ENCODE measurements around the gene PERP. TPM values are rescaled to one million over a fixed set of nuclear protein-coding genes. Genes with fewer than 3 reads are reported as not detected.

The PERP gene
- total and polyA plus RNA-seq, 2 donors (not counting 1 experiment from before 2014, with no cell fraction given) = 39.3 to 85.4 TPM

DNA sequence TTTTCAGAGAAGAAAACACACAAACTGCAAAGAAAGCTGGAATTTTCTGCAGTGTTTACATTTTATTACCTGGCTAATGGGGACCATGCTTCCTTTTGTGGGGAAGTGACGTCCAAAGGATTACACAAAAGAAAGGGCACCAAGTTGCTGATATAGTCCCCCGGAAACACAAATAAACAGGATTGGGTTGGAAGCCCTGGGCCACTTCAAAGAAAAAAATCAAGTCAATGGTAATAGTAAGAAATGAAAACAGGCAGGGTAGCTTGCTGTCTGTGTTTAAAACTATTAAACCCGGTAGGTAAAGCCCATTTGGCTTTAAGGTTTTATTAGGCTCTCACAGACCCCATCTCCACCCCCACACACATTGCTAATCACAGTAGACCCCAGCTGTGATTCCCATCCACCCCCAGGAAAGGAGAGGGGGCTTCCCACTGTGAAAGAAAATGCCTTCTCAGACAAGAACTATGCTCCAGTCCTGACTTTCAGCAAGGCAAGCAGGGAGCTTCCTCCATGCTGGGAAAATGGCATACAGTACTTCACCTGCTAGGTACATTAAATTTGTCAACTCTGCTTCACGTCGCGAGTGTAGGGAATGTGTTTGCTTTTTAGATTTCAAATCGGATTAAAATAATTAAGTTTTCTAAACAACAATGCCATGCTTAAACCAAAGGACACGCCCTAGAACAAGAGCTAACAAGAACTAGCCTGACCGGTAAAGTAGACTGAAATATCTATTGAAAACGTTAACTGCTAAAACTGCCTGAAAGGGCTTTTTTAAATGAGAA is 1.1 kb downstream of the PERP start:
- H3K4me2 ChIP-seq (ENCODE audit: extremely low read depth, insufficient read depth, low read length) = peak overlapping the region; percentile 79
- H3K9me3 ChIP-seq (ENCODE audit: control insufficient read depth, insufficient read depth, low read depth, low read length) = no peaks in the 10 kb centered on the region
- peak in 1 of 2 donors; percentile 14 for DNase-seq (ENCODE audit: low read depth in 2 of 2)
- peak overlapping the region; percentile 83 for H3K9ac ChIP-seq (ENCODE audit: insufficient read depth, low read length)
- H3K4me3 ChIP-seq (replicated peaks in 1 of 4; ENCODE audit: control extremely low read depth in 1 of 4, insufficient read depth in 1 of 4, low read depth in 3 of 4, low read length in 4 of 4) = peak overlapping the region; percentile 63 to 83 (median 72)
- TF ChIP-seq, protein P1, sequence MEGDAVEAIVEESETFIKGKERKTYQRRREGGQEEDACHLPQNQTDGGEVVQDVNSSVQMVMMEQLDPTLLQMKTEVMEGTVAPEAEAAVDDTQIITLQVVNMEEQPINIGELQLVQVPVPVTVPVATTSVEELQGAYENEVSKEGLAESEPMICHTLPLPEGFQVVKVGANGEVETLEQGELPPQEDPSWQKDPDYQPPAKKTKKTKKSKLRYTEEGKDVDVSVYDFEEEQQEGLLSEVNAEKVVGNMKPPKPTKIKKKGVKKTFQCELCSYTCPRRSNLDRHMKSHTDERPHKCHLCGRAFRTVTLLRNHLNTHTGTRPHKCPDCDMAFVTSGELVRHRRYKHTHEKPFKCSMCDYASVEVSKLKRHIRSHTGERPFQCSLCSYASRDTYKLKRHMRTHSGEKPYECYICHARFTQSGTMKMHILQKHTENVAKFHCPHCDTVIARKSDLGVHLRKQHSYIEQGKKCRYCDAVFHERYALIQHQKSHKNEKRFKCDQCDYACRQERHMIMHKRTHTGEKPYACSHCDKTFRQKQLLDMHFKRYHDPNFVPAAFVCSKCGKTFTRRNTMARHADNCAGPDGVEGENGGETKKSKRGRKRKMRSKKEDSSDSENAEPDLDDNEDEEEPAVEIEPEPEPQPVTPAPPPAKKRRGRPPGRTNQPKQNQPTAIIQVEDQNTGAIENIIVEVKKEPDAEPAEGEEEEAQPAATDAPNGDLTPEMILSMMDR (conservative IDR thresholded peaks at IDR 0.05 in 1 of 2, IDR thresholded peaks at IDR 0.05 in 1 of 2; ENCODE audit: low read depth in 1 of 2, low read length in 2 of 2) = no peak
- TF ChIP-seq EZH2 (IDR thresholded peaks at IDR 0.05; ENCODE audit: low read length, missing control alignments) = no peak
- H3K27me3 ChIP-seq (ENCODE audit: control insufficient read depth, insufficient read depth, low read length) = no peaks in the 10 kb centered on the region
- no peaks in the 10 kb centered on the region for H3K36me3 ChIP-seq (ENCODE audit: control insufficient read depth, insufficient read depth, low read length)
- H3K4me1 ChIP-seq (ENCODE audit: control insufficient read depth, extremely low read depth, insufficient read depth, low read length) = peaks cover 8% of the 10 kb centered on the region
- H3K79me2 ChIP-seq (ENCODE audit: control insufficient read depth, insufficient read depth, low read length) = peaks cover 25% of the 10 kb centered on the region
- H2AFZ ChIP-seq (ENCODE audit: low read length) = peak overlapping the region; percentile 22
- H4K20me1 ChIP-seq (ENCODE audit: control insufficient read depth, extremely low read depth, insufficient read depth, low read length) = no peaks in the 10 kb centered on the region
- peak overlapping the region; percentile 48 for H3K27ac ChIP-seq (ENCODE audit: insufficient read depth, low read length)

DNA sequence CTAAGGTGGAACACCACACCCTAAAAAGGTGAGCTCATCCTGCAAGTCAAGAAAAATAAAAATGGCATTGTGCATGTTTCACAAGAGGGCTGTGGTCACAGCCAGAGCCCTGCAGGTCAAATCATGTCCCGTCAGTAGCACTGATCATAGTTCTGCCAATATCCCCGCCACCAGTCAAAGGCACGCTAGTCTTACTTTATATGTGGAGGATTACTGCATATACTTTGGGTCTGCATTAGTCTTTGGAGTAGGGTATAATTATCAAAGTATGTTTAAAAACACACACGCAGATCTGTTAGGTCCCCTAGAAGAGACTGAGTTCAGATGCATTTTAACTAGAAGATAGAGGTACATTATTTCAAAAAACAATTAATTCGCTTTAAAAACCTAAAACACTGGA is 1.8 kb downstream of the PERP start:
- Histone ChIP-seq H3K9me3 (ENCODE audit: control insufficient read depth, insufficient read depth, low read depth, low read length) (no peaks in the 10 kb centered on the region), H3K9ac (ENCODE audit: insufficient read depth, low read length) (no peak overlapping the region), H4K20me1 (ENCODE audit: control insufficient read depth, extremely low read depth, insufficient read depth, low read length) (no peaks in the 10 kb centered on the region), H3K4me3 (replicated peaks in 1 of 4; ENCODE audit: control extremely low read depth in 1 of 4, insufficient read depth in 1 of 4, low read depth in 3 of 4, low read length in 4 of 4) (peak overlapping the region; percentile 63 to 83 (median 72)), H3K4me2 (ENCODE audit: extremely low read depth, insufficient read depth, low read length) (peak overlapping the region; percentile 79), H3K27ac (ENCODE audit: insufficient read depth, low read length) (no peak overlapping the region), H3K27me3 (ENCODE audit: control insufficient read depth, insufficient read depth, low read length) (no peaks in the 10 kb centered on the region), H3K4me1 (ENCODE audit: control insufficient read depth, extremely low read depth, insufficient read depth, low read length) (peaks cover 8% of the 10 kb centered on the region), H3K79me2 (ENCODE audit: control insufficient read depth, insufficient read depth, low read length) (peaks cover 26% of the 10 kb centered on the region), H2AFZ (ENCODE audit: low read length) (no peak overlapping the region), H3K36me3 (ENCODE audit: control insufficient read depth, insufficient read depth, low read length) (no peaks in the 10 kb centered on the region)
- no peak for DNase-seq (ENCODE audit: low read depth in 2 of 2)
- TF ChIP-seq, protein P1 (conservative IDR thresholded peaks at IDR 0.05 in 1 of 2, IDR thresholded peaks at IDR 0.05 in 1 of 2; ENCODE audit: low read depth in 1 of 2, low read length in 2 of 2) = no peak
- TF ChIP-seq EZH2 (IDR thresholded peaks at IDR 0.05; ENCODE audit: low read length, missing control alignments) = no peak

DNA sequence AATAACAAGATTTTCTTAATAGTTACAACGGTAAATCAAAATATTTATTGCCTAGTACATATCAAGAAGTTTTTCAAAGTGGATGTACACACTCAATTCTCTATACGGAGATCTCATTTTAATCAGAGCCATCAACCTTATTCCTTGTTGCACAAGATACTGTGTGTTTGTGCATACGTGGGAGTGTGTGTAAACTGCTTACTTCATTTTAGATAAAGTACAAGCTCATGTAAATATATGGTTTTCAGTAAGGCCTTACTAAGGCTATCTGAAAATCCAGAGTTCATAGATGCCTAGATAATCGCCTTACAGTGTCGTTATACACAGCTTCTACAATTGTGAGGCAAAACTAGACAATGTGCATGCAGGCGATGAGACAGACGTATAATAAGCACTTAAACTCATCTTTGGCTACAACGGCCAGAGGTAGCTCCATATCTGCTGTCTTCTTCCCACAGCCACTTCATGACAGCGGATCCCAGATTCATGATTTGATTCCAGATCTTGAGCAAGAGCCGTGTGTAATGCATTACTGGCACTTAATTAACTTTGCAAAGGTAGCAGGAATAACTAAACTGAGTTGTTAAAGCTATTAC is 2.5 kb downstream of the PERP start:
- Histone ChIP-seq H3K27me3 (ENCODE audit: control insufficient read depth, insufficient read depth, low read length) (no peaks in the 10 kb centered on the region), H3K9me3 (ENCODE audit: control insufficient read depth, insufficient read depth, low read depth, low read length) (no peaks in the 10 kb centered on the region), H4K20me1 (ENCODE audit: control insufficient read depth, extremely low read depth, insufficient read depth, low read length) (no peaks in the 10 kb centered on the region), H3K4me3 (replicated peaks in 1 of 4; ENCODE audit: control extremely low read depth in 1 of 4, insufficient read depth in 1 of 4, low read depth in 3 of 4, low read length in 4 of 4) (peak overlapping the region in 1 of 4 experiments; percentile 78), H3K9ac (ENCODE audit: insufficient read depth, low read length) (no peak overlapping the region), H3K27ac (ENCODE audit: insufficient read depth, low read length) (no peak overlapping the region), H3K79me2 (ENCODE audit: control insufficient read depth, insufficient read depth, low read length) (peaks cover 27% of the 10 kb centered on the region), H3K4me2 (ENCODE audit: extremely low read depth, insufficient read depth, low read length) (peak overlapping the region; percentile 79), H3K36me3 (ENCODE audit: control insufficient read depth, insufficient read depth, low read length) (no peaks in the 10 kb centered on the region), H3K4me1 (ENCODE audit: control insufficient read depth, extremely low read depth, insufficient read depth, low read length) (peaks cover 8% of the 10 kb centered on the region), H2AFZ (ENCODE audit: low read length) (no peak overlapping the region)
- TF ChIP-seq EZH2 (IDR thresholded peaks at IDR 0.05; ENCODE audit: low read length, missing control alignments) = no peak
- TF ChIP-seq, protein P1 (conservative IDR thresholded peaks at IDR 0.05 in 1 of 2, IDR thresholded peaks at IDR 0.05 in 1 of 2; ENCODE audit: low read depth in 1 of 2, low read length in 2 of 2) = no peak
- DNase-seq (ENCODE audit: low read depth in 2 of 2) = no peak
